Measurements from ENCODE around the gene MTAP.
"Not testable (repeated sequence)": the region's sequence is repeated elsewhere in the genome, so short reads cannot be mapped to it uniquely, and the experiment has no call there.

The MTAP gene

DNA sequence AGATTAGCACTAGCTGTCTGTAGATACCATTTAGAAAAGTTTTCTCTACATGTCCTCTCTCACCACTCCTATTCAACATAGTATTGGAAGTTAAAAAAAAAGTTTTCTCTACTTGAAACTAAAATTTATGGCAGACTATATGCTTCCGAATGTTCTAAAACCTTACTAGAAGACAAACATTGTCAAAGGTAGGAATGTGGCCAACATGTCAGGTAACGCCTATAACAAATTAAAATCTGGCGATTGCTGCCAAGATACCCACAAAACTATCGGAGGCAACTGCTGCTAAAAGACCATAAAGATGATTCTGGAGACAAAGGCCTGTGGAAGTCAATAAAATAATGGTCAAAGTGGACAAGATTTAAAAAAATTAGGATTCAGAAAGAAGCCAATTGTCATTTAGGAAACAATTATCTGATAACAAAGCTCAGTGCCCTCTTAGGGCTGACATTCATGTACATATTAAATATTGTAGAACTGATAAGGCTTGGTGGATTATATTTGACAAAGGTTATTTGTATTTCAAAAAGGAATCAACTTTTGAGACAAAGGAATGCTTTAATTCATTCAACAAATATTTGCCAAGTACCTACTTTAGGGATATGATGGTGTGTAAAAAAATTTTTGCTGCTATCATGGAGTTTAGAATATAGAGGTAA lies 139.0 kb downstream of the MTAP start:
- Histone ChIP-seq H3K27ac (ENCODE audit: low read depth, low read length) (no peak overlapping the region), H3K36me3 (ENCODE audit: control insufficient read depth, insufficient read depth, low read length) (no peaks in the 10 kb centered on the region), H3K4me1 (ENCODE audit: control insufficient read depth, insufficient read depth, low read length) (no peaks in the 10 kb centered on the region), H3K9ac (ENCODE audit: low read length) (no peak overlapping the region), H3K27me3 (ENCODE audit: control insufficient read depth, insufficient read depth, low read length) (no peaks in the 10 kb centered on the region), H3K4me3 (ENCODE audit: low read length) (no peak overlapping the region)

DNA sequence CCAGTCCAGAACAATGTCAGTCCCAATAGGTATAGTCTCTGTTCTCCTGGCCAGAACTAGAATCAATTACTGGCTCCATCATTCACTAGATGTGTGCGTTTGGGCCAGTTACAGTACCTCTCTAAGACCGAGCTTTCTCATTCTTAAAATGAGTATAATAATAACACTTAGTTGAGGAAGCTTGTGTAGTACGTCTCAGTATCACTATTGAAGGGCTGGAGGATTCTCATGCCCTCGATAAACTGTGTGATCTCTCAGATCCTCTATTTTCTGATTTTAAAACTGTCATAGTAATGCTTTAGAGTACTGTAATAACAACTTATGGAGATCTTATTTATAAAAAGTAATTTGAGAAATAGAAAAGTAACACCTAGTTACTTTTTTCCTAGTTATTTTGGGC lies 141.0 kb downstream of the MTAP start:
- H3K27ac ChIP-seq (ENCODE audit: low read depth, low read length) = no peak overlapping the region
- no peak overlapping the region for H3K4me3 ChIP-seq (ENCODE audit: low read length)
- no peaks in the 10 kb centered on the region for H3K27me3 ChIP-seq (ENCODE audit: control insufficient read depth, insufficient read depth, low read length)

DNA sequence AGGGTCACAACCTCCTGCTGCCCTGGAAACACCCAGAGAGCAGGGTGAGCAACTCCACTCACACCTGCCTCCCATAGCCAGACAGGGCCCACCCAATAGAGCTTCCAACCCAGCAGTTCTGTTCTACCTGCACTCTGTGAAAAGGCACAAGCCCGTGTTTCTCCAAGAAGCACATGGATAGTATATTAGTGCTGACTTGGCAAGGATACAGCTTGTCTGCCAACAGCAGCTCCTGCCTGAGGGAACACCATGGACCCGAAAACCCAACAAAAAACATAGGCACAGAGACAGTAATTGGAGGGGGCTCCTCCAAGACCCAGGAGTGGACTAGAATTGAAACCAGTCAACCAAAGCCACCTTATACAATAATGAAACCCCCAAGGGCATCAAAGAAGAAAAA lies 143.2 kb downstream of the MTAP start:
- Histone ChIP-seq H3K36me3 (ENCODE audit: control insufficient read depth, insufficient read depth, low read length) (no peaks in the 10 kb centered on the region), H3K4me1 (ENCODE audit: control insufficient read depth, insufficient read depth, low read length) (no peaks in the 10 kb centered on the region), H3K9ac (ENCODE audit: low read length) (no peak overlapping the region), H3K27me3 (ENCODE audit: control insufficient read depth, insufficient read depth, low read length) (no peaks in the 10 kb centered on the region), H3K4me3 (ENCODE audit: low read length) (no peak overlapping the region), H3K27ac (ENCODE audit: low read depth, low read length) (no peak overlapping the region)

More for the DNA sequence above, 141.0 kb downstream of the MTAP start:
- Histone ChIP-seq H3K36me3 (ENCODE audit: control insufficient read depth, insufficient read depth, low read length) (no peaks in the 10 kb centered on the region), H3K4me1 (ENCODE audit: control insufficient read depth, insufficient read depth, low read length) (no peaks in the 10 kb centered on the region), H3K9ac (ENCODE audit: low read length) (no peak overlapping the region)

DNA sequence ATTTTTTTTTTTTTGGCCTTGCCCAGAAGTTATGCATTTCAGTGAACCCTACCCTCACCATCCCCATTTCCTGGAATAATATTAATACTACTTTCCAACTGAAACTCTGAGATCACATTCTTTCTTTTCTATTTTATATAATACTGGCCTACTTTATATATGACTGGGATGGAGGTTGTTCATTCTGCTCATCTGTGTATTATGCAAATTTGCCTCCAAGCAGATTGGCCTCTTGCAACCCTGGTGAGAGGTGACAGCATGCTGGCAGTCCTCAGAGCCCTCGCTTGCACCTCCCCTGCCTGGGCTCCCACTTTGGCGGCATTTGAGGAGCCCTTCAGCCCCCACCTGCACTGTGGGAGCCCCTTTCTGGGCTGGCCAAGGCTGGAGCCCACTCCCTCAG lies 156.4 kb downstream of the MTAP start:
- Histone ChIP-seq H3K36me3 (ENCODE audit: control insufficient read depth, insufficient read depth, low read length) (no peaks in the 10 kb centered on the region), H3K4me1 (ENCODE audit: control insufficient read depth, insufficient read depth, low read length) (no peaks in the 10 kb centered on the region), H3K4me3 (ENCODE audit: low read length) (no peak overlapping the region), H3K27me3 (ENCODE audit: control insufficient read depth, insufficient read depth, low read length) (no peaks in the 10 kb centered on the region), H3K9ac (ENCODE audit: low read length) (no peak overlapping the region), H3K27ac (ENCODE audit: low read depth, low read length) (no peak overlapping the region)

DNA sequence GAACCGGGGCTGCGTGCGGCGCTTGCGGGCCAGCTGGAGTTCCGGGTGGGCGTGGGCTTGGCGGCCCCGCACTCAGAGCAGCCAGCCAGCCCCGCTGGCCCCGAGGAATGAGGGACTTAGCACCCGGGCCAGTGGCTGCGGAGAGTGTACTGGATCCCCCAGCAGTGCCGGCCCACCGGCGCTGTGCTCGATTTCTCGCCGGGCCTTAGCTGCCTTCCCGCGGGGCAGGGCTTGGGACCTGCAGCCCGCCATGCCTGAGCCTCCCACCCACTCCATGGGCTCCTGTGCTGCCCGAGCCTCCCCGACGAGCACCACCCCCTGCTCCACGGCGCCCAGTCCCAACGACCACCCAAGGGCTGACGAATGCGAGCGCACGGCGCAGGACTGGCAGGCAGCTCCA lies 156.8 kb downstream of the MTAP start:
- H3K27me3 ChIP-seq (ENCODE audit: control insufficient read depth, insufficient read depth, low read length); H3K9ac ChIP-seq (ENCODE audit: low read length); H3K36me3 ChIP-seq (ENCODE audit: control insufficient read depth, insufficient read depth, low read length); H3K4me3 ChIP-seq (ENCODE audit: low read length); H3K27ac ChIP-seq (ENCODE audit: low read depth, low read length); H3K4me1 ChIP-seq (ENCODE audit: control insufficient read depth, insufficient read depth, low read length): not testable (repeated sequence)

DNA sequence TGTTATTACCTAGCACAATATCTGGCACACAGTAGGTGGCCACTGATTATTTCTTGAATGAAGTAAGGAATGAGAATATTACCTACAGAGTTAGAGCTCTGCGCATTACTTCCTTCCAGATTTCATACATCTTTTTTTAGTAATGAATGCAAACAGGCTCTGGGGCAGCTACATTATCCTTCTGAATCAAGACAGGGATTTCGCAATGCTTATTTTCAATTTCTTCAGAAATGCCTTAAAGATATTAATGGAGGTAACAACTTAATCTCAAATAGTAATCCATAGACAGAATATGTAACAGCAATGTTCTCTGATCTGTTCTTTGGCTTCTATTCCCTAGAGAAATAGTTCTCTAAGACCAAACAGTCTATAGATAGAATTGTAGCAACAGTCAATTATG lies 159.1 kb downstream of the MTAP start:
- peaks cover 3% of the 10 kb centered on the region for H3K4me1 ChIP-seq (ENCODE audit: control insufficient read depth, insufficient read depth, low read length)
- peaks cover 17% of the 10 kb centered on the region for H3K27me3 ChIP-seq (ENCODE audit: control insufficient read depth, insufficient read depth, low read length)
- no peaks in the 10 kb centered on the region for H3K36me3 ChIP-seq (ENCODE audit: control insufficient read depth, insufficient read depth, low read length)
- no peak overlapping the region for H3K9ac ChIP-seq (ENCODE audit: low read length)
- H3K27ac ChIP-seq (ENCODE audit: low read depth, low read length) = no peak overlapping the region
- H3K4me3 ChIP-seq (ENCODE audit: low read length) = no peak overlapping the region

DNA sequence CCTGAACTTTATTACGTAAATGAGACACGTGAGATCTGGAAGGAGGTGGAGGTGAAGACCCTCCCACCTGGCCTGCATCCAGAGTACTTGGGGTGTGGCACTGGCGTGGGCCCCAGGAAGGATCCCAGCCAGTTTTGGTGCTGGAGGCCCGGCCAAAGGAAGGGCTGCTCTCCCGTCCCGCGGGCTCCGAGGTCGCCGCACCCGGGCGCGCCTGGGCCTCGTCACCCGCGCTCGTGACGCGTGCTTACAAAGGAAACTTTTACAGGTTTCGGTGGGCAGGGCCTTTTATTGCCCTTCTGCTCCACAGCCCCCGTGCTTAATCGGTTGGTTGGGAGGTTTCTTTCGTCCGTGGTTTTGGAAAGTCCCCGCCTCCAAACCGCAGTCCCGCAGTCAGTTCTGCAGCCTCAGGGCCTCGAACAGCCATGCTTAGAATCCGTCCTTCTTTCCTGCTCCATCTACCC lies 162.5 kb downstream of the MTAP start:
- Histone ChIP-seq H3K4me3 (ENCODE audit: low read length) (peak overlapping the region; percentile 62), H3K4me1 (ENCODE audit: control insufficient read depth, insufficient read depth, low read length) (peaks cover 3% of the 10 kb centered on the region), H3K36me3 (ENCODE audit: control insufficient read depth, insufficient read depth, low read length) (no peaks in the 10 kb centered on the region), H3K27ac (ENCODE audit: low read depth, low read length) (no peak overlapping the region), H3K27me3 (ENCODE audit: control insufficient read depth, insufficient read depth, low read length) (peaks cover 40% of the 10 kb centered on the region), H3K9ac (ENCODE audit: low read length) (no peak overlapping the region)

DNA sequence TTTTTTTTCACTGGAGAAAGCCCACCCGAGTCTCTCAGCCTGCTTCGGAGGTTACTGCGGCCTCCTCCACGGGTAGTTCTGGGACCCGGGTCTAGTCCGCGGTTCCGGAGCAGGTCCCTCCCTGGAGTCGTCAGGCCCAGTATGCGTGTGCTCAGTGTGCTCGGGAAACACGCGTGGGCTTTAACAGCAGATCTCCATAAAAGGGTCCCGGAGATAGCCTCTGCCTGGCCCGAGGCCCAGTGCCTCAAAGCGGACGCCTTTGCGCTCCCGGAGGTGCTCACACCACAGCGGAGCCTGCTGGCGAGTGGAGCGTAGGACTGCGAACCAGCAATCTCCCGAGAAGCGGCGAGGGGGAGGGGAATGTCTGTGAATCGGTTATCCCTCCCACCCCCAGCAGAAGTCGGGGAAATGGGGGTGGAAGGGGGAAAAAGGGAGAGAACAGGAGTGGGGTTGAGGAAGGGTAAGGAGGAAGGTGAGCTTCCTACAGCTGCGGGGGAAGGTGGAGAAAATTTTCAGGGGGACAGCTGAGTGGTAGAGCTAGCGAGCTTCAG lies 163.0 kb downstream of the MTAP start:
- peaks cover 45% of the 10 kb centered on the region for H3K27me3 ChIP-seq (ENCODE audit: control insufficient read depth, insufficient read depth, low read length)
- H3K4me3 ChIP-seq (ENCODE audit: low read length) = peak overlapping the region; percentile 62
- peaks cover 3% of the 10 kb centered on the region for H3K4me1 ChIP-seq (ENCODE audit: control insufficient read depth, insufficient read depth, low read length)
- H3K36me3 ChIP-seq (ENCODE audit: control insufficient read depth, insufficient read depth, low read length) = no peaks in the 10 kb centered on the region
- no peak overlapping the region for H3K9ac ChIP-seq (ENCODE audit: low read length)
- no peak overlapping the region for H3K27ac ChIP-seq (ENCODE audit: low read depth, low read length)

DNA sequence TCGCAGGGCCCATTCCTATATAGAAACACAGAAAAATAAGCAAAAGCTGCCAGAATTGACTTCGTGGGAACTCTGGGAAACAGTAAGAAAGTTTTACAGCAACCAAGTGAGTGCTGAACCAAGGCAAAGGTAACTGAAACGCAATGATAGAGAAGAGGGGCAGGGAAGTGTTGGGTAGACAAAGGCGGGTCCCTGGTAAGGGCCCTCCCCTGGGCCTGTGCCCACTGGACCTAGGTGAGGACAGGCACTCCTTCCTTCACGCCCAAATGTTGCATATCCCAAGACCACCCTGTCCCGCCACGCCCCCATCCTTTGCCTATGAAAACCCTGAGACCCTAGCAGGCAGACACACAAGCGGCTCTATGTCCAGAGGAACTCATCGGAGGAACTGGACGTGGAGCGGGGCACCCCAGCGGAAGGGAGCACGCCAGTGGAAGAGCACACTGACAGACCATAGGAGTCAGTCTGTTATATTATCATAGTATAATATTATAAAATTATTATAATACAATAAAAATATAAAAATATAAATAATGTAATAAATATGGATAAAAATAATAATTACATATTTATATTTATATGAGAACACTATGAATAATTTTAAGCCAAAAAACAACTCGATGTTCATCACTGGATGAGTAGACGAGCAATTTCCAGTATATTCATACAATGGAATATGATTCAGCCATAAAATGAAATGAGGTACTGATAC lies 163.9 kb downstream of the MTAP start:
- Histone ChIP-seq H3K9ac (ENCODE audit: low read length) (no peak overlapping the region), H3K4me3 (ENCODE audit: low read length) (peak overlapping the region; percentile 62), H3K4me1 (ENCODE audit: control insufficient read depth, insufficient read depth, low read length) (peaks cover 3% of the 10 kb centered on the region), H3K27ac (ENCODE audit: low read depth, low read length) (no peak overlapping the region), H3K36me3 (ENCODE audit: control insufficient read depth, insufficient read depth, low read length) (no peaks in the 10 kb centered on the region), H3K27me3 (ENCODE audit: control insufficient read depth, insufficient read depth, low read length) (peaks cover 52% of the 10 kb centered on the region)

DNA sequence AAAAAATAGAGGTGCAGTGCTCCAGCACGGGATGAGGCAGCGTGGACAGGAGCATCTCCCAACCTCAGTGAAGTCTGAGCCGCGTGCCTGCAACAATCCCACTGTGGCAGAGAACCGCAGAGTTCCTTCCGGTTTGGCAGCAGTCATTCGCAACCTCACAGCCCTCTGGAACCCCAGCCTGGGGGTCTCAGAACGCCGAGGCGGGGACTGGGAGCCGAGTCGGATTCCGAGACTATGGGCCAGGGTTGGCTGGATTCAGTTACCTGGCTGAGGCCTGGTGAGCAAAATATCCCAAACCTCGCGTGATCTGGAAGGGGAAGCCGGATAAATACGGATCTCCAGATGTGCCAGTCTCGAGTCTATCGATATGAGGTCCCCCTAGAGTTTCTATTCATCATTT lies 164.7 kb downstream of the MTAP start:
- no peaks in the 10 kb centered on the region for H3K36me3 ChIP-seq (ENCODE audit: control insufficient read depth, insufficient read depth, low read length)
- H3K4me3 ChIP-seq (ENCODE audit: low read length) = no peak overlapping the region
- H3K27ac ChIP-seq (ENCODE audit: low read depth, low read length) = no peak overlapping the region
- peaks cover 3% of the 10 kb centered on the region for H3K4me1 ChIP-seq (ENCODE audit: control insufficient read depth, insufficient read depth, low read length)
- H3K27me3 ChIP-seq (ENCODE audit: control insufficient read depth, insufficient read depth, low read length) = peaks cover 52% of the 10 kb centered on the region
- no peak overlapping the region for H3K9ac ChIP-seq (ENCODE audit: low read length)

DNA sequence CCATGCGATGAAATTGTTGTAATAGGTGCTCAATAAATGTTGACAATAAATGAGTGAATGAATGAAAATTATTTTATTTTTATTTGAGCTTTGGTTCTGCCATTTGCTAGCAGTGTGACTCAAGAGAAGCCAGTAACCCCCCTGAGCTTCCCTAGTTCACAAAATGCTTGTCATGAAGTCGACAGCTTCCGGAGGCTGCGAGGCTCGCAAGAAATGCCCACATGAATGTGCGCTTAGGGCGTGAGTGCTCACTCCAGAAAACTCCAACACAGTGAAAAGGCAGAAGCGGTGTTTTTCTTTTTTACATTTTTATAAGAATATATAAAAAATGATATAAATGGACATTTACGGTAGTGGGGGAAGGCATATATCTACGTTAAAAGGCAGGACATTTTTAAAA lies 165.3 kb downstream of the MTAP start:
- no peak overlapping the region for H3K4me3 ChIP-seq (ENCODE audit: low read length)
- no peaks in the 10 kb centered on the region for H3K36me3 ChIP-seq (ENCODE audit: control insufficient read depth, insufficient read depth, low read length)
- H3K27ac ChIP-seq (ENCODE audit: low read depth, low read length) = no peak overlapping the region
- peaks cover 52% of the 10 kb centered on the region for H3K27me3 ChIP-seq (ENCODE audit: control insufficient read depth, insufficient read depth, low read length)
- no peak overlapping the region for H3K9ac ChIP-seq (ENCODE audit: low read length)
- H3K4me1 ChIP-seq (ENCODE audit: control insufficient read depth, insufficient read depth, low read length) = peaks cover 3% of the 10 kb centered on the region

DNA sequence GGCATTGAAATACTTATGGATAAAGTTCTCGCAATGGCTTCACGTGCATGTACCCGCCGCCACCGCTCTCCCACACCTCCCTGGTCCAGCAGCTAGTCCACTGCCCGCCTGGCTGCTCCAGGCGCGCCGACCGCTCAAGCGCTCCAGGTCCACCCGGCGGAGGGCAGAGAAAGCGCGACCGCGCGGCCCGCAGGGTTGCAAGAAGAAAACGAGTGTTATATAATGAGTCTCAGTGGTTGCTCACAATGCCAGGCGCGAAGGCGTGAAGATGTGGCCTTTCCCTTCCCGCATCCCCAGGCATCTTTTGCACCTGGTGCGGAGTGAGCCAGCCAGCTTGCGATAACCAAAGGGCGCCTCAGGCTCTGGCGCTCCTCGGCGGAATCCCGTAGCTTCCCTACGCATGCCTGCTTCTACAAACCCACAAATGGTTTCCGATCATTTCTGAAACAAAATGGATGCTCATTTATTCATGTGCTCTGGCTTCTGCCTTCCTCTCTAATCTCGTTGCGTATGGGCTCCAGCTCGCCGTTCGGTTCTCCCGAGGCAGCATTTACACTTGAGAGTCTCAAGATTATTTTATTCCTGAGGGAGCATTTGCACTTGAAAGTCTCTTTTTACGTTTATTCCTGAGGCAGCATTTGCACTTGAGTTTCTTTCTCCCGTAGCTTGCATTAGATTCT lies 166.0 kb downstream of the MTAP start:
- Histone ChIP-seq H3K27me3 (ENCODE audit: control insufficient read depth, insufficient read depth, low read length) (peaks cover 55% of the 10 kb centered on the region), H3K4me1 (ENCODE audit: control insufficient read depth, insufficient read depth, low read length) (peaks cover 3% of the 10 kb centered on the region)

More for the DNA sequence above, 166.0 kb downstream of the MTAP start:
- Histone ChIP-seq H3K27ac (ENCODE audit: low read depth, low read length) (no peak overlapping the region), H3K4me3 (ENCODE audit: low read length) (no peak overlapping the region), H3K36me3 (ENCODE audit: control insufficient read depth, insufficient read depth, low read length) (no peaks in the 10 kb centered on the region), H3K9ac (ENCODE audit: low read length) (no peak overlapping the region)

All from rectal smooth muscle tissue (tissue), 1 donor.